Endometrial microvascular endothelial cells (primary cell): ENCODE data around the gene NLRC5. TPM values are rescaled to one million over a fixed set of nuclear protein-coding genes. Genes with fewer than 3 reads are reported as not detected.
"Not testable (repeated sequence)": the region's sequence is repeated elsewhere in the genome, so short reads cannot be mapped to it uniquely, and the experiment has no call there.

Experiments used
- in situ Hi-C: cut with HindIII; loops from 2 replicates; pipeline ENCODE4 v1.10.0; 2017; ENCODE audit warnings: low sequenced_read_pairs, low pct_unique_long_range_greater_than_20kb; ENCODE audit errors: inconsistent ontology term
- total RNA-seq: library from RNA; depleted of rRNA; stranded (reverse); fragments of >200 nt; gene quantifications from one replicate; pipeline ENCODE4 v1.2.3, GENCODE V29; 2015; ENCODE audit errors: inconsistent ontology term

Gene NLRC5
- total RNA-seq, 1 donor from 2014 or later = 35.0 TPM

GRCh38 chr16:56960681-56961281 is 28.6 kb upstream of the NLRC5 start:
- in situ Hi-C loops = no loop called here

- in situ Hi-C loops = no loop called here
Observed at GRCh38 chr16:56961386-56961785, 28.0 kb upstream of the NLRC5 start.

GRCh38 chr16:56961851-56962281 is 27.5 kb upstream of the NLRC5 start, which contains the start of gene CETP:
CETP (plus strand) TSS chr16:56961950; CDS start chr16:56961980, 30 bp downstream.
- in situ Hi-C loops = no loop called here

GRCh38 chr16:56964243-56965148 is 24.9 kb upstream of the NLRC5 start:
- in situ Hi-C loops = no loop called here

- in situ Hi-C loops = no loop called here
Observed at GRCh38 chr16:56965149-56966092, 23.9 kb upstream of the NLRC5 start.

GRCh38 chr16:56966093-56966475 is 23.3 kb upstream of the NLRC5 start:
- in situ Hi-C loops = no loop called here

GRCh38 chr16:56967733-56968132 is 21.6 kb upstream of the NLRC5 start:
- in situ Hi-C loops = no loop called here

GRCh38 chr16:56969769-56970168 is 19.6 kb upstream of the NLRC5 start:
- in situ Hi-C loops = no loop called here

- in situ Hi-C loops = no loop called here
Observed at GRCh38 chr16:56970934-56971767, 18.2 kb upstream of the NLRC5 start.

- in situ Hi-C loops = no loop called here
Observed at GRCh38 chr16:56971768-56972043, 17.7 kb upstream of the NLRC5 start.

- in situ Hi-C loops = no loop called here
Observed at GRCh38 chr16:56972403-56973293, 16.7 kb upstream of the NLRC5 start.

GRCh38 chr16:56973294-56973689 is 16.1 kb upstream of the NLRC5 start:
- in situ Hi-C loops = no loop called here

- in situ Hi-C loops = not testable (repeated sequence)
Observed at GRCh38 chr16:56973899-56974298, 15.5 kb upstream of the NLRC5 start.

- in situ Hi-C loops = no loop called here
Observed at GRCh38 chr16:56974549-56975300, 14.6 kb upstream of the NLRC5 start.

- in situ Hi-C loops = no loop called here
Observed at GRCh38 chr16:56975714-56976113, 13.6 kb upstream of the NLRC5 start.

GRCh38 chr16:56977216-56977615 is 12.1 kb upstream of the NLRC5 start:
- in situ Hi-C loops = no loop called here

GRCh38 chr16:56977823-56978430 is 11.4 kb upstream of the NLRC5 start:
- in situ Hi-C loops = no loop called here
